ENCODE results near the gene GREM1.

DNA sequence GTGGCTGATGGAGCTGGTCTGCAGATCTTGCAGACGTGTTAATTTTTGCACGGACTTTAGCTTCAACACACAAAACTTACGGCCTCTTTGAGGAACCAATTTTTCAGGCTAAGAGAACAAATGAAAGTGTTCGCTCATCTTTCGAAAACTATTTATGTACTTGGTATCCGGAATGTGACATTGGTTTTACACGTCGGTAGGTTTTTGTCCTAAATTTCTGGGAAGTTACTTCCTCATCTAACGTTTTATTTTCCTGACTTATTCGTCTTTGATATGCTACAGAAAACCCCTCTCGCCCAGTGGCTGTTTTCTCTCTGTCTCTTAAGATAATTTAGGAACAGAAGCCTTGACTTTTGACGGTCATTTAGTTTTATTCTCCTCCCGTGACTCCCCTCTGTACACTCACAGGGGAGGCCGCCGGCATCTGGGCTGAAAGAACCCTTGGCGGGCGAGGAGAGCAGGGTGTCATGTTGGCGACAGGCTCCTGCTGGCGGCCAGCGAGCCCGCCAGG, 834 bp upstream of the GREM1 start:
- TF ChIP-seq POLR2A (IDR thresholded peaks at IDR 0.05; ENCODE audit: low read length) (no peak), GATA1 (IDR thresholded peaks at IDR 0.05; ENCODE audit: low read depth, low read length) (no peak)
